HEK293 (cell line): ENCODE data around the gene TRIM44.

Source experiments
- AEBP2 ChIP-seq: fragments of 450-650 bp; formaldehyde crosslinking; IDR thresholded peaks from 2 replicates; pipeline ENCODE4 v1.5.1; 2016; ENCODE audit warnings: missing biosample characterization, missing genetic modification characterization, borderline replicate concordance
- CTCF ChIP-seq: fragments of 450-650 bp; formaldehyde crosslinking; IDR thresholded peaks from 2 replicates; pipeline ENCODE4 v1.5.1; 2016; ENCODE audit warnings: missing biosample characterization, missing genetic modification characterization
- KLF1 ChIP-seq: fragments of 450-650 bp; formaldehyde crosslinking; IDR thresholded peaks from 2 replicates; pipeline ENCODE4 v1.5.1; 2016; ENCODE audit warnings: missing biosample characterization, missing genetic modification characterization
- KLF16 ChIP-seq: fragments of 450-650 bp; formaldehyde crosslinking; IDR thresholded peaks from 2 replicates; pipeline ENCODE4 v1.5.1; 2017; ENCODE audit warnings: missing biosample characterization, missing genetic modification characterization
- MEIS1 ChIP-seq: sonication (generic); formaldehyde crosslinking; IDR thresholded peaks from 2 replicates; pipeline ENCODE4 v1.8.1; 2022; ENCODE audit warnings: missing genetic modification reagents, mild to moderate bottlenecking, borderline replicate concordance
- OVOL3 ChIP-seq: fragments of 450-650 bp; formaldehyde crosslinking; IDR thresholded peaks from 2 replicates; pipeline ENCODE4 v1.5.1; 2016; ENCODE audit warnings: missing biosample characterization, missing genetic modification characterization
- PRDM10 ChIP-seq: fragments of 450-650 bp; formaldehyde crosslinking; IDR thresholded peaks from 2 replicates; pipeline ENCODE4 v1.5.1; 2016; ENCODE audit warnings: missing biosample characterization, missing genetic modification characterization
- PRDM2 ChIP-seq: fragments of 450-650 bp; formaldehyde crosslinking; IDR thresholded peaks from 2 replicates; pipeline ENCODE4 v1.5.1; 2016; ENCODE audit warnings: missing biosample characterization, missing genetic modification characterization, borderline replicate concordance
- SP2 ChIP-seq: fragments of 450-650 bp; formaldehyde crosslinking; IDR thresholded peaks from 2 replicates; pipeline ENCODE4 v1.5.1; 2016; ENCODE audit warnings: missing biosample characterization, missing genetic modification characterization
- SP3 ChIP-seq: fragments of 450-650 bp; formaldehyde crosslinking; IDR thresholded peaks from 2 replicates; pipeline ENCODE4 v1.5.1; 2016; ENCODE audit warnings: missing biosample characterization, missing genetic modification characterization
- ZBTB1 ChIP-seq: fragments of 450-650 bp; formaldehyde crosslinking; IDR thresholded peaks from 2 replicates; pipeline ENCODE4 v1.5.1; 2016; ENCODE audit warnings: missing biosample characterization, missing genetic modification characterization
- ZBTB20 ChIP-seq: fragments of 450-650 bp; formaldehyde crosslinking; IDR thresholded peaks from 2 replicates; pipeline ENCODE4 v1.5.1; 2016; ENCODE audit warnings: missing biosample characterization, missing genetic modification characterization
- ZNF157 ChIP-seq: fragments of 450-650 bp; formaldehyde crosslinking; IDR thresholded peaks from 2 replicates; pipeline ENCODE4 v1.5.1; 2016; ENCODE audit warnings: missing biosample characterization, missing genetic modification characterization
- ZNF214 ChIP-seq: fragments of 450-650 bp; formaldehyde crosslinking; IDR thresholded peaks from 2 replicates; pipeline ENCODE4 v1.5.1; 2017; ENCODE audit warnings: missing biosample characterization, mild to moderate bottlenecking, missing genetic modification characterization, borderline replicate concordance
- ZNF341 ChIP-seq: fragments of 450-650 bp; formaldehyde crosslinking; IDR thresholded peaks from 2 replicates; pipeline ENCODE4; 2016; ENCODE audit warnings: low read depth, missing biosample characterization, missing genetic modification characterization
- ZNF433 ChIP-seq: fragments of 450-650 bp; formaldehyde crosslinking; IDR thresholded peaks from 2 replicates; pipeline ENCODE4 v1.5.1; 2016; ENCODE audit warnings: missing biosample characterization, missing genetic modification characterization, low read depth
- ZNF488 ChIP-seq: fragments of 450-650 bp; formaldehyde crosslinking; IDR thresholded peaks from 2 replicates; pipeline ENCODE4 v1.5.1; 2016; ENCODE audit warnings: missing biosample characterization, missing genetic modification characterization
- ZNF513 ChIP-seq: fragments of 450-650 bp; IDR thresholded peaks from 2 replicates; pipeline ENCODE4 v1.5.1; 2018; ENCODE audit warnings: missing biosample characterization, missing genetic modification characterization
- ZNF624 ChIP-seq: fragments of 450-650 bp; formaldehyde crosslinking; IDR thresholded peaks from 2 replicates; pipeline ENCODE4 v1.5.1; 2017; ENCODE audit warnings: missing biosample characterization, missing genetic modification characterization
- ZNF645 ChIP-seq: fragments of 450-650 bp; formaldehyde crosslinking; IDR thresholded peaks from 2 replicates; pipeline ENCODE4; 2016; ENCODE audit warnings: missing biosample characterization, missing genetic modification characterization
- ZNF76 ChIP-seq: fragments of 450-650 bp; formaldehyde crosslinking; IDR thresholded peaks from 2 replicates; pipeline ENCODE4; 2016; ENCODE audit warnings: low read depth, missing biosample characterization, missing genetic modification characterization, borderline replicate concordance
- ZNF776 ChIP-seq: fragments of 450-650 bp; formaldehyde crosslinking; IDR thresholded peaks from 2 replicates; pipeline ENCODE4 v1.5.0; 2017; ENCODE audit warnings: missing biosample characterization, missing genetic modification characterization, borderline replicate concordance

TRIM44 gene

GRCh38 chr11:35662649-35663407 is at the start of gene TRIM44 (continued):
- TF ChIP-seq ZNF624 (no peak), ZBTB1 (no peak), ZNF488 (tag by site-specific recombination) (no peak), ZNF157 (tag by site-specific recombination) (no peak), PRDM10 (peak; percentile 46), ZNF776 (tag by site-specific recombination) (no peak), ZBTB20 (tag by site-specific recombination) (peak; percentile 86), ZNF645 (tag by site-specific recombination) (0 out of 2 replicates have a peak, but pooled peaks have one; percentile 28), ZNF214 (no peak), KLF16 (tag by site-specific recombination) (peak; percentile 78), ZNF513 (tag by site-specific recombination) (0 out of 2 replicates have a peak, but pooled peaks have one; percentile 4), MEIS1 (no peak), KLF1 (tag by site-specific recombination) (peak; percentile 46), CTCF (tag by site-specific recombination) (0 out of 2 replicates have a peak, but pooled peaks have one; percentile 9), ZNF341 (tag by site-specific recombination) (no peak), PRDM2 (tag by site-specific recombination) (no peak), ZNF433 (tag by site-specific recombination) (no peak), AEBP2 (no peak), ZNF76 (tag by site-specific recombination) (peak; percentile 73; the same call in 1 of the 2 replicates), SP3 (tag by site-specific recombination) (0 out of 2 replicates have a peak, but pooled peaks have one; percentile 5), SP2 (tag by site-specific recombination) (peak; percentile 36), OVOL3 (tag by site-specific recombination) (no peak)
